Right lung (tissue), 5 donors: ENCODE measurements around the gene RGS7. TPM values are rescaled to one million over a fixed set of nuclear protein-coding genes. Genes with fewer than 3 reads are reported as not detected.
"Not testable (repeated sequence)": the region's sequence is repeated elsewhere in the genome, so short reads cannot be mapped to it uniquely, and the experiment has no call there.

Experiments
- DNase-seq, 2 donors: peaks; one replicate each; pipeline ENCODE4 v3.0.0-alpha.2; 2013
- polyA plus RNA-seq, 5 donors: library from polyadenylated mRNA; unstranded; fragments of 120-200 nt; gene quantifications; one replicate each; pipeline versions ENCODE4 v1.2.1 to v1.2.3, GENCODE V29; 2013; ENCODE audit warnings: inconsistent platforms in 1 of 5, low replicate concordance in 1 of 5; ENCODE audit not compliant: insufficient read length in 5 of 5, insufficient read depth in 1 of 5

RGS7 gene
- polyA plus RNA-seq, 5 donors = 0.18 to 0.50 (median 0.24) TPM

- no peak for DNase-seq
Measured at GRCh38 chr1:241212628-241213027, 144.4 kb downstream of the RGS7 start.

- DNase-seq = no peak
Measured at GRCh38 chr1:241208910-241209379, 148.1 kb downstream of the RGS7 start.

GRCh38 chr1:241203817-241204216, 153.2 kb downstream of the RGS7 start:
- no peak for DNase-seq

GRCh38 chr1:241202401-241202800, 154.6 kb downstream of the RGS7 start:
- DNase-seq = no peak

- no peak for DNase-seq
Measured at GRCh38 chr1:241186716-241187115, 170.3 kb downstream of the RGS7 start.

GRCh38 chr1:241181971-241182370, 175.0 kb downstream of the RGS7 start:
- no peak for DNase-seq

- no peak for DNase-seq
Measured at GRCh38 chr1:241181471-241181870, 175.5 kb downstream of the RGS7 start.

- DNase-seq = no peak
Measured at GRCh38 chr1:241180569-241180968, 176.4 kb downstream of the RGS7 start.

GRCh38 chr1:241177660-241178059, 179.3 kb downstream of the RGS7 start:
- no peak for DNase-seq

- DNase-seq = no peak
Measured at GRCh38 chr1:241172486-241172885, 184.5 kb downstream of the RGS7 start.

GRCh38 chr1:241171991-241172390, 185.0 kb downstream of the RGS7 start:
- no peak for DNase-seq

GRCh38 chr1:241167121-241167630, 189.8 kb downstream of the RGS7 start:
- DNase-seq = no peak

GRCh38 chr1:241166625-241167024, 190.4 kb downstream of the RGS7 start:
- DNase-seq = no peak

GRCh38 chr1:241165256-241165655, 191.7 kb downstream of the RGS7 start:
- not testable (repeated sequence) for DNase-seq

- DNase-seq = no peak
Measured at GRCh38 chr1:241163363-241163762, 193.6 kb downstream of the RGS7 start.

- no peak for DNase-seq
Measured at GRCh38 chr1:241161188-241161689, 195.8 kb downstream of the RGS7 start.

- DNase-seq = no peak
Measured at GRCh38 chr1:241157435-241157834, 199.6 kb downstream of the RGS7 start.

- no peak for DNase-seq
Measured at GRCh38 chr1:241156231-241156965, 200.6 kb downstream of the RGS7 start.

- no peak for DNase-seq
Measured at GRCh38 chr1:241145881-241146280, 211.1 kb downstream of the RGS7 start.

- DNase-seq = no peak
Measured at GRCh38 chr1:241143765-241144442, 213.1 kb downstream of the RGS7 start.

- no peak for DNase-seq
Measured at GRCh38 chr1:241142493-241142892, 214.5 kb downstream of the RGS7 start.

GRCh38 chr1:241141646-241142045, 215.4 kb downstream of the RGS7 start:
- not testable (repeated sequence) for DNase-seq

GRCh38 chr1:241140670-241141069, 216.3 kb downstream of the RGS7 start:
- peak in 1 of 2 donors; percentile 2 for DNase-seq
